HG03280 (cell line): ENCODE results near the gene SLC25A21.
"Not testable (repeated sequence)": the region's sequence is repeated elsewhere in the genome, so short reads cannot be mapped to it uniquely, and the experiment has no call there.

Source experiments
- ATAC-seq: cut with Tn5 transposase; IDR thresholded peaks from one replicate; pipeline ENCODE4 v1.9.1; 2021; ENCODE audit warnings: mild to moderate bottlenecking, moderate library complexity; ENCODE audit not compliant: unreplicated experiment

Gene SLC25A21

DNA sequence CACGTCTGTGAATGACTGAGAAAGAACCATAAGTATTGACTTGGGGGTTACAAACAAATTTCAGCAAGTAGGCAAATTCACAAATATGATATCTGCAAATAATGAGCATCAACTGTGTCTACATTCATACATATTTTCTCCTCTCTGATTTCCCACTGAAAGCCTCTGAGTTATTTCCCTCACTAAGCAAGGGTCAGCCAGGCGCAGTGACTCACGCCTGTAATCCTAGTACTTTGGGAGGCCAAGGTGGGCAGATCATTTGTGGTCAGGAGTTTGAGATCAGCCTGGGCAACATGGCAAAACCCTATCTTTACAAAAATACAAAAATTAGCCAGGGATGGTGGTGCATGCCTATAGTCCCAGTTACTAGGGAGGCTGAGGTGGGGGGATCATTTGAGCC lies 80.8 kb downstream of the SLC25A21 start:
- ATAC-seq = no peak

DNA sequence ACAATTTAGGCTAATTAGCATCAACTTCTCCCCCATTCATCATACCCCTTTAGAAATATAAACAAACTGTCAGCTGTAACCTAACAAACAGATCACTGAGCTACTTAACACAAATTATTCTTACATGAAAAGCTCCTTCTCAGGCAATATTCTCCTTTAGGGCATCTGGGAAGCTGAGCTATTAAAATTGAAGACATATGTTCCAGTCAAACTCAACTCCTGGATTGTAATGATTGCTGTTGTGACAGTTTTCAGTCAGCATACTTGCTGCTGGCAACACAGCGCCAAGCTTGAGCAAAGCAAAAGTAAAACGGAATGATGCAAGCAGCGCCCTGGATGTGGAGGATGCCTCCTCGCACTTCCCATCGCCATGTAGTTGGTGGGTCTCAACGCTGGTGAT lies 82.4 kb downstream of the SLC25A21 start:
- ATAC-seq = no peak

DNA sequence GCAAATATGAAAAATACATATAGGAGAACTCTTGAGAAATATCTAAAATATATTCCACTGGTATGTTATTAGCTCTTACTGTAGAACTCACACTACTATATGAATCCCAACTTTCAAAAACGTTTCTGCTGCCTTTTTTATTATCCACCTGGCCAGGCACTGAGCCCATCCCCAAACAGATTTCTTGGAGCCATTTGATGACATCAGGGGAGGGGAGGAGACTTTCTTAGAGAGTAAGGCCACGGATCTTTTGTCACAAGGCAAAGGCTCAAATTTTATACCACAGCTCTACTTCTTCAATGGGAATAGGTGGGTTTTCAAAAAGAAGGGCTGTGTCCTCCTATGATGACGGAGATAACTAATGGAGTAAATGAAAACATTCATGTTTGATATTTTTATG lies 83.0 kb downstream of the SLC25A21 start:
- no peak for ATAC-seq

DNA sequence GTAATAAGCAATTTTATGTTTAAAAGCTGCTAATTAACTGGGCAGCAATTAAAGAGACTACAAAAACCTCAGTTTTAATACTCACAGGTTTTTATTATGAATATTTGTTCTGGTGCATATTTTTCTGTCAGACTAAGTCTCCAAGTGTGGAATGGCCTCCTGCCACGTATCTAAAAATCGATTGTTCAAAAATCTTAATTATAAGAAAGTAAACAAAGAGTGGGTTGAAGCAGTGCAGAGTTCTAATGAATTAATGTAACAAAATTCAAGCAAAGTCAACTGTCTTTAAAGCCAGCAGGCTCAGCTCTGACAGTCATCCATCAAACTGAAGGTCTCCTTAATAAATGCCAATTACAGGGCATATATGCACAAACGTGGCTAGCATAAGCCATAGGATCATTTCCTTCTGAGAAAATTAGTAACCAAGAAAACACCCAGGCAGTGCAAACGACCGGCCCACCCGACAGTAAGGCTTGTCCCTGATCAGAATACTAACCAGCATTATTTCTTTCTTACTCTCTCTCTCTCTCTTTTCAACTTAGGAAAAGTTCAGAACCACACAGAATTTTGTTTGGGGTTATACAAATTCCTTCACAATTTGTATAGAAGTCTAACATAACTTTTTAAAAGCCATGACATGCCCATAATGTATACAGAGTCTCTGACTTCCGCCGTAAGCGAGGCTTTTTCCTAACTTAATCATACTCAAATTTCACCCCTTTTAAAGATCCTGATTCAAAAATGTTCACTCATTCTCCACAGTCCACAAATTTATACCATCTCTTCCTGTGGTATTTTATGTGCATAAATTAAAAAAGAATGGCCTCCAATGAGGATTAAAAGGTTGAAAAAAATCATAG lies 83.8 kb downstream of the SLC25A21 start:
- no peak for ATAC-seq

DNA sequence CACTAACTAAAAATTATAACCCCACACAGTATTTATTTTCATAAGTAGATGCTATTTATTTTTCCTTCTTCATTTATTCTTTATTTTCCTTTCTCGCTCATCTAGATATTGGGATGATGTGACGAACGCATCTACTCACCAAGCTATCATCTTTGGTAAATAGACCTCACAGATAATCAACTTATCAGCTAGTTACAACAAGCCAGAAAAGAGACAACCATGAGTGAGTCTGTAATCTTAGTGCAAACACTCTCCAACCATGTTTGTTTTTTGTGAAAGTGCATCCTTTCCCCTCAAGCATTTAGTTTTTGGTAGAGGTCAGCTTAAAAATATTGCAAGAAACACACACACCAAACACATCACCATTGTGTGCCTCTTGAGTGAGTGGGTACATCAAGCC lies 84.9 kb downstream of the SLC25A21 start:
- ATAC-seq = no peak

DNA sequence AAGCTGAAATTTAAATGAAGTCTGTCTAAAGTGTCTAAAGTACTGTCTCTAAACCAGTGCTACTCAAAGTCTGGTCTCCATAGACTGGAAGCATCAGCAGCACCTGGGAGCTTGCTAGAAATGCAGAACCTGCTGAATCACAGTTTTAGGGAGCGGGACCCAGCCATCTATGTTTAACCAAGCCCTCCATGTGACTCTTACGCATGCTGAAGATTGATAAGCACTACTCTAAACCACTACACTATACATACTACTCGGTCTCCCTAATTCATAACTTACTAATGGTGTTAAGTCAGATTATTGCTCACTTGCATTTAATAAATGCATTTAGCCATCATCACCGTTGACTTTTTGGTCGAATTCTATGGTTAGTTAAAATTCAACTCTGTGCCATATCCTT lies 88.8 kb downstream of the SLC25A21 start:
- no peak for ATAC-seq

DNA sequence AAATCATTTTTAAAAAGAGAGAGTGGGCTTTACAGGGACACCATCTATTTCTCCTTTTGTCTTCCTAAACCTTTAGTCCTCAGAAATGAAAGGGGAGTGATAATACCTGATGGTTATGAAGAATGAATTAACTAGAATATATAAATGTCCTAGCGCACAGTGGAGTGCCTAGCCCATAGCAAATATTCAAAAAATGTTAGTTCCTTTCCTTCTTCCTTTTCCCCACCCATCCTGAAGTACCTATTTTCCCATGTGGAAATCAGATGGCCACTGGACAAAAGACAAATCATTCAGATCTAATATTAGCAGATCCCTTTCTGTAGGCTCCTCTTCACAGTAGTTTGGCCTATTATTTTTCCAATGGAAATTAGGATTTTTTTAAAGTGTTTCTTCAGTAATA lies 90.0 kb downstream of the SLC25A21 start:
- no peak for ATAC-seq

DNA sequence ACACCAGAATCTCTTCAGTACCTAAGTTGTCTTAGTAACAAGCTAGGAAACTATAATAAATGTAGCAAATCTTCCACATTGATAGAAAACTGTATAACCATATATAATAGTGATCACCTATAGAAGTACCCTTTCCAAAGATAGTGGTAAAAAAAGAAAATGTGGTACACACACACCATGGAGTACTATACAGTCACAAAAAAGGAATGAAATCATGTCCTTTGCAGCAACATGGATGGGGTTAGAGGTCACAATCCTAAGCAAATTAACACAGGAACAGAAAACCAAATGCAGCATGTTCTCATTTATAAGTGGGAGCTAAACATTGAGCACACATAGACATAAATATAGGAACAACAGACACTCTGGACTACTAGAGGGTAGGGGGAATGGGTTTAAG lies 90.5 kb downstream of the SLC25A21 start:
- ATAC-seq = no peak

DNA sequence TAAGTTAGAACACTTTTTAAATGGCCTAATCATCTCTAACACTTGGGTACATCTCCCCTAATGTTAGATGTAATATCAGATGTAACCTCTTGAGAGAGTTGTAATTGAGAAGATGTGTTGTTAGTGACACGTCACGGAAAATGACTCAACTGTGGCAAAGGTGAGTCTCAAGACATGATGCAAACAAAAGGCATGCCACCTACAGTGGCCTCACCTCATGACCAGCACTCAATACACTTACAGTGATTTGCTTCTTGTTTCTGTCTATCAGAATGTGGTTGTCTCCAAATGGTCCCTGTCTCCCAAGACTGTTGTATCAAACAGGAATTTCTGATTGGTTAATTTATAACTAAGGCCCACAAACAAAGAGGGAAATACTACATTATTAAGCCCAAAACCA lies 91.2 kb downstream of the SLC25A21 start:
- no peak for ATAC-seq

DNA sequence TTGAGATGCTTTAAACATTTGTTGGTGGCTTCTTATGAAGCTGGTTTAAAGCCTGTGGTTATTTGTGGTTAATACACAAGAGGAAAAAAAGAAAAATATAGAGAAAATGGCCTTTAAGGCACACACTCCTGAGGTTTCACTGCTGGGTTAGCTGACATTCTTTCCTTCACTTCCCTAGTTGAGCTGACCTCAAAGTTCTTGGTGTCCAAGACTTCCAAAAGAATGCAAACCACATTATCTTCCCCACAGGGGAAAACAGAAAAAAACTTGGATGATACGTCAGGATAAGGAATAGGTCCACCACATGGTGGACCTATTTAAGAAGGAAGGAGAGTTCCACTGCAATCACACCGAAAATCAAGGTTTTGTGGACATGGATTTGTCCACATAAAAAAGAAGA lies 94.3 kb downstream of the SLC25A21 start:
- no peak for ATAC-seq

DNA sequence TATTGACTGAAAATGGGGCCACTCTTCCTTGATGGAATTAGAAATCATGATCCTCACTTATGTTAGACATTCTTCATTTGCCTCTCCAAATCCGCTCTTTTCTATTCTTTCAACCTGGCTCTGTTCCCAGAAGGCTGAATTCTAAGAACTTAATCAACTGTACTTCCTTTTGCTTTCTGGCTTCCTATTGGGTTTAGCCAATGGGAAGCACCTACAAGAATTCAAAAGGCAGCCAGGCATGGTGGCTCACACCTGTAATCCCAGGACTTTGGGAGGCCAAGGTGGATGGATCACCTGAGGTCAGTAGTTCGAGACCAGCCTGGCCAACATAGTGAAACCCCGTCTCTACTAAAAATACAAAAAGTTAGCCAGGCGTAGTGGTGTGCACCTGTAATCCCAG lies 98.1 kb downstream of the SLC25A21 start:
- ATAC-seq = not testable (repeated sequence)

DNA sequence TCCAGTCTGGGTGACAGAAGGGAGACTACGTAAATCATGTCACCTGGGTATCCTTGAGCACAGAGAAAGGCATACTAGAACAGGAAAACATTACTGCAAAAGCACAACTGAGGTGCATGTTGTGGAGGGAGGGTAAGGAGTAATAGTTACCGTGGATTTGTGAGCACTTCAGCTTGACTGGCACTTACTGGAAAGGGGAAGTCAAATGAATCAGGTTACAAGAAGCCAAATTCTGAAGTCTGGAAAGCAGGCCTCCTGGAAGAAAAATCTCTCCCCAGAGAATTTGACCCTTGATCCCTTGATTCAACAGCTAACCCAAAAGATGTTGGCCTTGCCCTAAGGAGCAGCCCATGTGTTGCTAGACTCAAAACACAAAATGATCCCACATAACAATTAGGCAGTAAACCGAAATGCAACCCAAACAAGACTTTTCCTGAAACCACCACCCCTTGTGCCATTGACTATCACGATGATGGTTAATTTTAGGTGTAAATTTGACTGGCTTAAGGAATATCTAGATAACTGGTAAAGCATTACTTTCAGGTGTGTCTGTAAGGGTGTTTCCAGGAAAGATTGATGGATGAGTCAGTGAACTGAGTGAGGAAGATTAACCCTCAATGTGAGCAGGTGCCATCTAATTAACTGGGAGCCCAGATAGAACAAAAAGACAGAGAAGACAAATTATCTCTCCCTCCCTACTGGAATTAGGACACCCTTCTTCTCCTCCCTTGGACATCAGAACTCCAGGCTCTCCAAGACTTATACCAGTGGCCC lies 108.8 kb downstream of the SLC25A21 start:
- no peak for ATAC-seq

DNA sequence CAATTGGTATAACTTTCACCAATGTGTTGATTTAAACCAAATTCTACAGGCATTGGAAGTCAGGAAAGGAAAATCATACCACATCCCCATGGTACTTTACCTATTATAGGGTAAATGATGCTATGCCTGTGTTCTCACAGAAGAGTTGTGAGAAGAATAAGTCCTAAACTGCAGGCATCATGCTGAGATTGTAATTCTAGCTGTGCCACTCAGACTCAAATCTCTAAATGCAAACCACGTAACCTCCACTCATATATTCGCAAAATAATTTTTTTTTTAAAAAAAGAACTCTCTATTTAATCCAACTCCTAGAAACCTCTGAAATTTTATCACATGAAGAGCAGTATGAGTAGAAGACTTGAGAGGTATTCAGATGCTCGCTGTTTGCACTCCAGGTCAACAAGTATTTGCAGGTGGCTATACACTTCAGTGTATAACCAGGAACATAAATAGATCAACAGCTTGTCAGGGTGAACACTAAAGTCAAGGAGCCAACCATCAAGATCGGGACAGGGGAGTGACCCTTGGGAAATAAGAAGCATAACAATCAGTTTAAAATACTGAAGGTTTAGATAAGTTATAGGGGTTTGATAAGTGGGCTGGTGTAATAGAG lies 110.1 kb downstream of the SLC25A21 start:
- no peak for ATAC-seq

DNA sequence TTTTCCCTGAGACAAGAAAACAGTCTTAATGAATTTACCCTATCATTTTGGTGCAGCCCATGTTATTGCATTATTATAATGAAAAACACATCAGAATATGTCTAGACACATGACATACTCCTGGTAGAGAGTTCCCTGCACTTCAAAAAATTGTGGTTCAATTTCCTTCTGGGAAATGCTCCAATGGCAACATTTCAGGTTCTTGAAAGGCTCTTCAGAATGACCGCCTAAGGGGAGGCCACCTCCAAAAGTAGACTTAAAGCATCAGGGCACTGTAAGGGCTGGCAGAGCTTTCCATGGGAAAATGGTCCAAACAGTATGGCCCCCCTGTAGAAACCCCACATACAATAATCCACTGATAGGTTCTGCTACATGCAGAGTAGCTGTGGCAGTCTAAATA lies 110.7 kb downstream of the SLC25A21 start:
- no peak for ATAC-seq

DNA sequence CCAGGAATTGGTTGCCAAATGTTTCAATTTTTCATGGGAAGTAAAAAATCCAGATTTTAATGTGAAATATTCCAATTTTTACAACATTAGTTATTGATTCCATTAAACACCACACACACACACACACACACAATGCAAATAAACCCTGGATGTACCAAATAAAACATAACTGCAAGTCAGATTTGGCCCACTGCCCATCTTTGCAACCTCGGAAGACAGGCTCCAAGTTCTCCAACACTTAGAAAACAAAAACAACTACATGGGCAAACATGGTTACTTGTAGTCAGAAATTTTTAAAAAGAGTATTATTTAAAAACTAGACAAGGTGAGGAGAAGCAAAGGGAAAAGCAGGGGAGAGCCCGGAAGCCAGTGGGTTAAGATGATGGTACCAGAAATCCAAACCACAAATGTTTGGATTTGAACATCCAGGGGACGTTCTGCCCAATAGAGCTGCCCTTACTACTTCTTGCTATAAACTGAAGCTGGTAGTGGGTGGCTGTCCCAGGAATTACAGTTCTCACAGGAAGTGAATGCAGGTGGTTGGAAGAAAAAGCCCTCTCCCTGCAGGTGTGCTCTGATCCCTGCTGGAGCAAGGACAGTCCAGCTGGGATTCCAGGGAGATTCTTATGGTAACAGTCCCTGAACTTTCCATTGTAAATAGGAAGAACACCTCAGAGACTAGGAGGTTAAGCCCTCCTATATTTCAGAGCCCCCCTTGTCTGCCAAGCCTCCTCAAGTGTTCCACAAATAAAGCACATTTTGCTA lies 111.7 kb downstream of the SLC25A21 start:
- no peak for ATAC-seq

DNA sequence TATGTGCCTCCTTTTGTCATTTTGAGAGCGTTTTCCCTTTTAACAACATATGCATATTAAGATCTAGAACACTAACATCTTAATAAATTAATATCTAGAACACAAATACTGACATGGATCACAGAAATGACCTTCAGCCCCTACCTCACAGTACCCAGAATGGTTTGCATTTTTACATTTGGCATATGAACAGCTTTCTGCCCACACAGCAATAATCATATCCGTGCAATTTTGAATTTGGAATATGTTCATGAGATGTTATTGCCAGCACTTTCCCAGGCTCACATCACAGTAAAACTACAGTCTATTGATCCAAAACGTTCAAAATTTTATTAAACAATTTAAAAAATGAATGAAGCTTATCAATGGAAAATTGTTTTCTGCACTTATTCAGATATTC lies 114.6 kb downstream of the SLC25A21 start:
- no peak for ATAC-seq

DNA sequence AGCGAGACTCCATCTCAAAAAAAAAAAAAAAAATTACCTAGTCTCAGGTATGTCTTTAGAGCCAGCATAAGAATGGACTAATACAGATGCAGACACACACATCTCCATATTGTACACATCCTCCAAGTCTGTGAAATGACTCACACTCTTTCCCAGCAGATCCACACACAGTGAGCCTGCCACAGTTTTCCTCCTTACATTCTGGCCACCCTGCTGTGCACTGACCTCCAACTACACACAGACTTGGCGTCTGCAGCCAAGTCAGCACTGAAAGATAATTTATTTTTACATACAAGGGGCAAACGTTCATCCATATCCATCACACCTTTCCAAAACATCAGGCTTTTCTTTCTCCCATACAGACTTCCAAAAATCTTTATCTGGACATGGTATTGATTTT lies 115.9 kb downstream of the SLC25A21 start:
- no peak for ATAC-seq

DNA sequence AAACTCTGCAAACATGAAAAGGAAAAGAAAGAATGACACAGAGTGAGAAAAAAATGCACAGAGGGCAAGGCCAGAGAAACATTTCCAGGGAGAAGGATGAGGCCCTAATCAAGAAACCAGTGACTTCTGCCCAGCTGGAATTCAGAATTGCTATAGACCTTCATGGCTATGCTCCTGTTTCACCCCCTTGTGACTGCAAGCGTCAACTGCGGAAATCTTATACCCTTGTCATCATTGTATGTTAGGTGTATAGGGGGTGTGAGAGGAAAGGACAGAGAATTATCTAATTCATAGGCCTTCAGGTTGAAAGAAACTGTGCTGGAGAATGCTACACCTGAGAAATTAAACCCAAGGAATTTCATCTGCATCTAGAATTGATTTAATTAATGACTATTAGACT lies 117.5 kb downstream of the SLC25A21 start:
- ATAC-seq = no peak

DNA sequence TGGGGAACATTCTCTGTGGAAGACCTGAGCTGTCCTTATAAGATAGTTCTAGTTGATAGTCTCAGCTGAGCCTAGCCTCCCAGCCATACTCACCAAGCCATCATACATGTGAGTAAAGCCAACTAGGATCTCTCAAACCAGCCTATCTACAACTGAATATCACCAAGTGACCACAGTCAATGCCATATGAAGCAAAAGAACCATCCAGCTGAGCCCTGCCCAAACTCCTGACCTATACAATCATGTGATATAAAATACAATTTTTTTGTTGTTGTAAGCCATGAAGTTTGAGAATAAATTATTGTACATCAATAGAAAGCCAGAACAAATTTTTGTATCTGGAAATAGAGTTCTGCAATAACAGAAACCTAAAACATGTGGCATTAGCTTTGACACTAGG lies 118.3 kb downstream of the SLC25A21 start:
- no peak for ATAC-seq

DNA sequence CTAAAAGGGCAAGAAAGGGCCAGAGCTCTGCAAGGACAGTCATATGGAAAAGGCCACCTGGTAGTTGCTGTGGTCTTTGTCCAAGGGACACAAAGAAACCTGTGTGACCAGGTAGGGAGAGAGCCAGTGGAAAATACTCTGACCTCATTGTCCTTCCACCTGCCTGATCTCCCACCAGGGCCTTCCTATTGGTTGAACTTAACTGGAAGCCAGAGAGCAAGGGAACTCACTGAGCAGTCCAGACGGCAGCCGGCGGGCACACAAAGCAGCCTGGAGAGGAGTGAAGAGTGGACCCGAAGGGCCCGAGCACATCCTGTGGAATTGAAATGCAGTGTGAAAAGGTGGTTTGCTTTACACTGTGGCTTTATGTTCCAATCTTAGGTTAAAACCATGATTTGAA lies 120.7 kb downstream of the SLC25A21 start:
- ATAC-seq = no peak

DNA sequence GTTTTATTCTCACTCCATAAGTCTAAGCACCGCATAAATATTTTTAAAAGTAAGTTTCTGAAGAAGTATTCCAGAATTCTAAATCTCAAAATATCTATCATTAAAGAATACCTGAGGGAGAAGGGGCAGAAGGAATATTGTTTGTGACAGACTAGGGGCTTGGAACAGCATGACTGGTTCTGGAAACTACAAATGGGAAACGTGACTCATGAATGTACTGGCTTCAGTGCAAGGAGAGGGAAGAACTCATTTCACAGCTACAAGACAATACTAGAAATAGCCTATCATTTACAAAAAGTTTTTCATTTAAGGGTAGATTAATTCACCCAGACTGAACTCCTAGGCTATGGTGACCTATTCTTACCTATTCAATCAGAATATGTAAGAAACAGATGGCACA lies 121.3 kb downstream of the SLC25A21 start:
- no peak for ATAC-seq
